Ovary (tissue), 9 donors: Measurements from ENCODE around the gene ZBTB44. TPM values are rescaled to one million over a fixed set of nuclear protein-coding genes. Genes with fewer than 3 reads are reported as not detected.

Source experiments
- DNase-seq, 5 donors: peaks; one replicate each; pipeline ENCODE4 v3.0.0-alpha.2; 2019 to 2020
- H3K27ac ChIP-seq, 2 donors: fragments of 200-600 bp; one replicate each; pipeline versions ENCODE4 v1.5.1 to v1.8.0; 2019 to 2022
- H3K27me3 ChIP-seq: fragments of 200-600 bp; one replicate; pipeline ENCODE4 v1.8.0; 2022
- H3K36me3 ChIP-seq: fragments of 200-600 bp; sonication (generic); one replicate; pipeline ENCODE4 v1.5.1; 2019
- H3K4me1 ChIP-seq: one replicate; pipeline ENCODE4 v1.8.1; 2013; ENCODE audit warnings: mild to moderate bottlenecking, moderate library complexity; ENCODE audit not compliant: insufficient read depth
- H3K4me3 ChIP-seq: fragments of 200-600 bp; sonication (generic); one replicate; pipeline ENCODE4 v1.5.1; 2017
- H3K9me3 ChIP-seq, 2 donors: fragments of 200-600 bp in 1 of 2; sonication (generic) in 1 of 2; one replicate each; pipeline versions ENCODE4 v1.5.1 to v1.8.1; 2013 to 2019; ENCODE audit warnings: mild to moderate bottlenecking in 1 of 2, moderate library complexity in 1 of 2
- EP300 ChIP-seq: sonication (generic); formaldehyde crosslinking; IDR thresholded peaks from one replicate; pipeline ENCODE4 v1.6.1; 2017; ENCODE audit warnings: antibody characterized with exemption
- POLR2A ChIP-seq: fragments of 450-650 bp; IDR thresholded peaks from one replicate; pipeline ENCODE4 v1.6.1; 2017; ENCODE audit warnings: antibody characterized with exemption, mild to moderate bottlenecking, moderate library complexity
- WGBS, 3 donors: extraction: QIAGEN DNeasy Blood & Tissue Kit in 1 of 3; methylation state at CpG; one replicate each; pipeline versions ENCODE4 v1.1.5 to v1.1.7; 2013 to 2017; 5-methylcytosine and 5-hydroxymethylcytosine counted together
- intact Hi-C, 4 donors: fragments of 100-400 bp; cut with DNase I; formaldehyde crosslinking; loops; one replicate each; pipeline versions ENCODE4 v1.11.0 to v1.15.1; 2022 to 2023
- polyA plus RNA-seq, 2 donors: library from polyadenylated mRNA; stranded (reverse); fragments of 200-250 nt in 1 of 2; fragments of 350-450 nt in 1 of 2; fragmentation: Illumina TruSeq in 1 of 2; extraction: RNeasy Lipid Tissue Mini Kit (QIAGEN cat#74804) in 1 of 2; gene quantifications; one replicate each; pipeline ENCODE4 v1.2.3, GENCODE V29; 2013 to 2014
- total RNA-seq, 7 donors: library from RNA; depleted of rRNA in 2 of 7; stranded (reverse); fragments of >200 nt in 2 of 7; fragmentation: NEBNext Ultra II Directional in 3 of 7; extraction: Animal tissue kit (Norgen Biotek cat#: 25700) in 3 of 7; gene quantifications; one replicate each; pipeline versions ENCODE4 v1.1.0 to v1.2.4, GENCODE V29; 2016 to 2023
- TF ChIP-seq, protein P1 (sequence below), 3 donors: fragments of 450-650 bp in 2 of 3; fragments of 200-600 bp in 1 of 3; IDR thresholded peaks; one replicate each; pipeline versions ENCODE4 v1.5.1 to v1.8.0; 2016 to 2022; ENCODE audit warnings: antibody characterized with exemption in 3 of 3, mild to moderate bottlenecking in 1 of 3
- donor health status: DM: no; HTN: no; CAD: no; lungs with moderate emphysema.
- donor health status: DM: no; HTN: no; CAD: no.
- donor health status: Bipolar disorder and iron deficiency.
- donor health status: DM: yes; HTN: yes; CAD: no.
- donor health status: DM: no; HTN: no; CAD: no.
- donor health status: DM: yes; HTN: yes; CAD: no.

ZBTB44 gene
- total and polyA plus RNA-seq, 9 donors = 19.1 to 83.0 (median 57.9) TPM

DNA sequence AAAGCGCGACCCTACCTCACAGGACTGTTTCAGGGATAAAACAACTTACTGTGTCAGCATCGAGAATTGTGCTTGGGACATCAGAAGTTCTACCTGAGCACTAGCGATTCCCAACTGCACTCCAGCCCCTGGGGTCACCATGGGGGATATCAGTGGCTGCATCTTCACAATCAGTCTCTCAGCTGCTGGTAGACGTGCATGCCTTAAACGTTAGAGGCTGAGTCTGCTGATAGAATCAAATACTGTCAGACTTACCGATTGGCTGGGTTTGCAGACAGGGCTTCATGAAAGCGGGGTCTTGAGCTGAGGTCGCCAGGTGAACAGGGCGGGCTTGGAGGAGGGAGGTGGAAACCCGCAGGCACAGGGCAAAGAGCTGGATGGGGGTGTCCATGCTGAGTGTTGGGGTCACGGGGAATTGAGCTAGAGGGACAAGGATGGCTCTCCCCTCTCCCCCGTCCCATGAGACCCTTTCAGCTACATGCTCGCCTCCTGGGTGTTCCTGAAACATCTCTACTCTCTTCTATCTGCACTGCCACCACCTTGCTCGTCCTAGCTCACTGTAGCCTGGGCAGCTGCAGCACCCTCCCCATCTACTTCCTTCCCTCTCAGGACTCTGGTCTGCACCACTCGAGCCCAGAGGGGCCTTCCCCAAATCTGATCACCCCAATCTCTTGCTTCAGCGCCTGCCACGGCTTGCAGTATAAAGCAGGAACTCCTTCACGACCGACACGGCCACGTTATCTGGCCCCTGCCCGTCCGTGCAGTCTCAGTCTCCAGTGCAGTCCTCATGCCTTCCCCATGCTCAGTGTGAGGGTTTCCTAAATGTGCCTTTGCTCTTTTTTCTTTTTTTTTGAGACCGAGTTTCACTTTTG, 111.7 kb downstream of the ZBTB44 start:
- Histone ChIP-seq H3K36me3 (no peaks in the 10 kb centered on the region), H3K27me3 (no peaks in the 10 kb centered on the region), H3K9me3 (no peaks in the 10 kb centered on the region), H3K4me1 (no peaks in the 10 kb centered on the region), H3K27ac (no peak overlapping the region), H3K4me3 (no peak overlapping the region)
- WGBS, 3 donors = 82 to 84% (median 84%) methylated on average over 25 of the region's 25 CpGs
- peak in 1 of 5 donors; percentile 18 for DNase-seq
- TF ChIP-seq POLR2A (no peak), EP300 (no peak)
- TF ChIP-seq, protein P1, sequence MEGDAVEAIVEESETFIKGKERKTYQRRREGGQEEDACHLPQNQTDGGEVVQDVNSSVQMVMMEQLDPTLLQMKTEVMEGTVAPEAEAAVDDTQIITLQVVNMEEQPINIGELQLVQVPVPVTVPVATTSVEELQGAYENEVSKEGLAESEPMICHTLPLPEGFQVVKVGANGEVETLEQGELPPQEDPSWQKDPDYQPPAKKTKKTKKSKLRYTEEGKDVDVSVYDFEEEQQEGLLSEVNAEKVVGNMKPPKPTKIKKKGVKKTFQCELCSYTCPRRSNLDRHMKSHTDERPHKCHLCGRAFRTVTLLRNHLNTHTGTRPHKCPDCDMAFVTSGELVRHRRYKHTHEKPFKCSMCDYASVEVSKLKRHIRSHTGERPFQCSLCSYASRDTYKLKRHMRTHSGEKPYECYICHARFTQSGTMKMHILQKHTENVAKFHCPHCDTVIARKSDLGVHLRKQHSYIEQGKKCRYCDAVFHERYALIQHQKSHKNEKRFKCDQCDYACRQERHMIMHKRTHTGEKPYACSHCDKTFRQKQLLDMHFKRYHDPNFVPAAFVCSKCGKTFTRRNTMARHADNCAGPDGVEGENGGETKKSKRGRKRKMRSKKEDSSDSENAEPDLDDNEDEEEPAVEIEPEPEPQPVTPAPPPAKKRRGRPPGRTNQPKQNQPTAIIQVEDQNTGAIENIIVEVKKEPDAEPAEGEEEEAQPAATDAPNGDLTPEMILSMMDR (IDR thresholded peaks at IDR 0.05) = no peak
- intact Hi-C loops = loop anchor here in 1 of 4 donors (10.0 kb wide), 1 partner anchor 222 kb away; the partner anchor contains the start of gene ADAMTS8

- Histone ChIP-seq H3K36me3 (no peaks in the 10 kb centered on the region), H3K27me3 (no peaks in the 10 kb centered on the region), H3K4me1 (no peaks in the 10 kb centered on the region), H3K4me3 (no peak overlapping the region), H3K27ac (no peak overlapping the region), H3K9me3 (no peaks in the 10 kb centered on the region)
- 80 to 89% (median 86%) methylated on average over 12 of the region's 12 CpGs for WGBS, 3 donors
- intact Hi-C loops = loop anchor here in 1 of 4 donors (10.0 kb wide), 1 partner anchor 223 kb away; the partner anchor contains the start of gene ADAMTS8
- no peak for TF ChIP-seq POLR2A
- TF ChIP-seq EP300 = no peak
- TF ChIP-seq, protein P1 (IDR thresholded peaks at IDR 0.05) = no peak
- no peak for DNase-seq
Observed at GRCh38 chr11:130202009-130202817, 112.5 kb downstream of the ZBTB44 start.

DNA sequence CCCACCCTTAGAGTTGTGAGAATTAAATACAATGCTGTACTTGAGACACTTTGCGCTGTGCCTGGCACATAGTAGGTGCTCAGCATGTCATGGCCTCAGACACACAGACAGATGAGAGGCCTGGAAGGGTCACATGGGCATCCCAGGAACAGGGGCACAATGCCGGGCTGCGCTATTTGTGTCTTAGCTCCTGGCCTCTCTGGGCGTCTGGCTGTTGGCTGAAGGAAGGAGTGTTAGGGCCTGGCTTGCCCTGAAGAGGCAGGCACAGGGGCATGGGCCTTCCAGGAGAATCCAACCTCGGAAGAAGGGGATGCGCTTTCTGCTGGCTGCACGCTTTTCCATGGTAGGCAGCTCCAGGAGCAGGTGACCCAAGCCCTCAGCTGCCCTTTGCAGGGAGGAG, 113.7 kb downstream of the ZBTB44 start:
- Histone ChIP-seq H3K27me3 (no peaks in the 10 kb centered on the region), H3K36me3 (no peaks in the 10 kb centered on the region), H3K9me3 (no peaks in the 10 kb centered on the region), H3K4me1 (no peaks in the 10 kb centered on the region), H3K4me3 (no peak overlapping the region), H3K27ac (no peak overlapping the region)
- no peak for DNase-seq
- 92 to 96% (median 96%) methylated on average over 7 of the region's 7 CpGs for WGBS, 3 donors
- intact Hi-C loops = loop anchor here in 1 of 4 donors (10.0 kb wide), 1 partner anchor 224 kb away; the partner anchor contains the start of gene ADAMTS8
- TF ChIP-seq, protein P1 (IDR thresholded peaks at IDR 0.05) = no peak
- TF ChIP-seq POLR2A (no peak), EP300 (no peak)

DNA sequence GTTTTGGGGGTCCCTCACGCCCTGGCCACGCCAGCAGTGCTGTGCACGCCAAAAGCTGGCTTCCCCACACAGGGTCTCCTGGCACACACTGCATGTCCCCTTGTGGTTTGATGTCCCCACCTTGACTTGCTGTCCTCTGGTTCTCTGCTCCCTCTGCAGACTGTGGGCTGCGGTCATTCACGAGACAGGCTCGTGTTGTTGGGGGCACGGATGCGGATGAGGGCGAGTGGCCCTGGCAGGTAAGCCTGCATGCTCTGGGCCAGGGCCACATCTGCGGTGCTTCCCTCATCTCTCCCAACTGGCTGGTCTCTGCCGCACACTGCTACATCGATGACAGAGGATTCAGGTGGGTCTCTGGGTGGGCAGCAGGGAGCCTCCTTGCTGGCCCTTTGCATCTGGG, 114.9 kb downstream of the ZBTB44 start:
- intact Hi-C loops = loop anchor here in 1 of 4 donors (10.0 kb wide), 1 partner anchor 225 kb away; the partner anchor contains the start of gene ADAMTS8
- Histone ChIP-seq H3K36me3 (no peaks in the 10 kb centered on the region), H3K9me3 (no peaks in the 10 kb centered on the region), H3K27me3 (no peaks in the 10 kb centered on the region), H3K4me1 (no peaks in the 10 kb centered on the region), H3K27ac (no peak overlapping the region), H3K4me3 (no peak overlapping the region)
- TF ChIP-seq EP300 = no peak
- TF ChIP-seq POLR2A = no peak
- TF ChIP-seq, protein P1 (IDR thresholded peaks at IDR 0.05) = no peak
- WGBS, 3 donors = 85 to 87% (median 85%) methylated on average over 12 of the region's 12 CpGs
- DNase-seq = no peak
